UCSD-AML1 (cell line): Measurements from ENCODE around the gene CCDC70.
"Not testable (repeated sequence)": the region's sequence is repeated elsewhere in the genome, so short reads cannot be mapped to it uniquely, and the experiment has no call there.

ENCODE experiments used
- DNase-seq: peaks from one replicate; lab custom pipeline; 2025; ENCODE audit not compliant: unreplicated experiment; lab: John Stamatoyannopoulos, UW

Gene CCDC70

DNA sequence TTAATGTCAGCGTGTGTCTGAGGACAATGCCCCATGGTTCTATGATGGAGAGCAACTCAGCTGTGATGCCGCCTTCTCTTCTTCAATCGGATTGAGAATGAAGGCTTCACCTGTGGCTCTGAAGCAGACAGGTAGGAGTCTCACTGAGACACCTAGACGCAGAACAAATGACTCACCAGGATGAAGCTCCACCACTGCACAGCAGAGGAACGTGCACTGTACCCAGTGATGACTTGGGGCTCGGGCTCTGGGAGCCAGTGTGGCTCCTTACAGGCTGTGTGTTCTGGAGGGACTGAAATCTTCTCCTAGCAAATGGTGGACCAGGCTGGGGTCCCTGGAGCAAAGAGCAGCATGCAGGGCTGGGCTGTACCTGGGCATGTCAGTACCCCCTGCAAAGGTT lies 44.0 kb downstream of the CCDC70 start:
- DNase-seq, result no peak

DNA sequence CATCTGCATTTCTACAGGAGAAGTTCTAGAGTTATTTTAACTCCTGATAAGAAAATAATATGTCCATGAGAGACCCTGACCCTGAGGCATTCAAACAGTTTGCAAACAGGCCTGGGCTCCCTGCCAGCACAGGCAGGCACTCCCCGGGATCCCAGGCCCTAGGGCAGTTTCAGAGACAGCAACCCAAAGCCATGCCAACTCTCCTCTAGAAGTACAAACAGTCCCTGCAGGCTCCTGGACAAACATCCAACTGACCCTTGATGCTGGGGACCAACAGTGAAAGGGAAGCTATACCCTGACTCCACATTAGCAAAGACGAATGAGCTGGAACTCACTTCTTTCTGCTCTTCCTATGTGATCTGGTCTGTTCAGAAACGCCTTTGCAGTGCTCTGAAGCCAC lies 44.8 kb downstream of the CCDC70 start:
- DNase-seq, result no peak

- no peak for DNase-seq
Measured at GRCh38 chr13:51907040-51907732, 45.4 kb downstream of the CCDC70 start.

DNA sequence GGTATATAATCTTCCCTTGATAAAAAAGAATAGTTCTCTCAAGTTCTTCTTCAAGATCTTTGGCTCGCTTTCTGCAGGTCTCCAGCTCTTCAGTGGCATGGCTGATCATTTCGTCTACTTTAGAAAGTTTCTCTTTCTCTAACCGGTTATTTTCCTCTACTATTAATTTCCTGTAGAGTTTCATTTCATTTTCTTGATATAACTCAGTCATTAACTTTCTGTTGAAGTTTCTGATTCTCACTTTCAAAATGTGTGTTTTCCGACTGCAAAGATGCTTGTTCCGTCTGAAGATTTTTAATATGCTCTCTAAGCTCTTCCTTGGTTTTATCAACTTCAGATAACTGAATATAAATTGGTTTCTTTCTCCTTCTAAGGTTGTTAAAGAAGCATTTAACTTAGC lies 47.5 kb downstream of the CCDC70 start:
- DNase-seq, result not testable (repeated sequence)

- DNase-seq, result no peak
Measured at GRCh38 chr13:51910508-51910907, 48.7 kb downstream of the CCDC70 start.

DNA sequence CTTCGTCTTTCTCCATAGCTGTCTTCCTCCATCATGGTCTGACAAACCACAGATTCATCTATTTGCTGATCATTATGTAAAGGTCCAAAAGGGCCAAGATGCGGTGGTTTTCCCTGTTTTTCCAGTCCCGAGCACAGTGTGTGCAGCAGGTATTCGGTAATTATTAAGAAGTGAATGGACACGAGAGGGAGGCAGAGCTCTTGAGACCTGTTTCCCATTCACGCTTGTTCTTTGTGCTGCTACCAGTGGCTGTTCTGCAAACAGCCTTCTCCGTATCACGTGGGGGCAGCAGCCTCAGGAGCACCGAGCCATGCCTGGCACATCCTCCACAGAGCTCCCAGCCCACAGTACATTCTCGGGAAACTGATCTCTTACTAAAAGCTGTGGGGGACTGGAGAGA lies 50.3 kb downstream of the CCDC70 start:
- no peak for DNase-seq

DNA sequence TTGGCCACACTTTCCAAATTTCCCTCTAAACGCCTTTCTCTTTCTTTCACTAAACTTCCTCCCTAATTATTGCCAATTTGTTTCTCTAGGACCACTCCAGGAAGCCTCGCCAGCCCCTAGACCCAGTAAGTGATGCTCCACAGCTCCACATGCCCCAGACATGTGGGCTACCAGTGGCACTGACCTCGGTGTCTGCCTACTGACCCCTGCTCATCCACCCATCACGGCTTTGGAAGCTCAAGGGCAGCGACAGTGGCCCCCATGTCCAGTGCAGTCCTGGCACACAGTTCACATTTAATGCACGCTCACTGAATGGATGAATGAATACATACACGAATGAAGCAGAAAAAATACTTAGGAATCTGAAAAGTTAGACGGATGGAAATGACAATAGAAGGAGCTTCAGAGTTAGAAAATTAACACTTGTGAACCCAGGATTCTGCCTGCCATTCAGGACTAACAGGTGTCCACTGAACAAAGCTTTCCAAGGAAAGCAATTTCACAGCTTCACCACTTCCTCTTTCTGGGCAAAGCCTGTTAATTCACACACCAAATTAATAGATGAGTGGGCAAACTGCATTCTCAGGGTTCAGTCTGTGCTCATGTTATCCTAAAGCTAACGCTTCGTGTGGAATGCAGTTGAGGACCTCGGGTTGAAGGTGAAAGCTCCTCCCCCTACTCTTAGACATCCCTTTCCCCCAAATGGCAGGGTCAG lies 50.9 kb downstream of the CCDC70 start:
- DNase-seq, result no peak

DNA sequence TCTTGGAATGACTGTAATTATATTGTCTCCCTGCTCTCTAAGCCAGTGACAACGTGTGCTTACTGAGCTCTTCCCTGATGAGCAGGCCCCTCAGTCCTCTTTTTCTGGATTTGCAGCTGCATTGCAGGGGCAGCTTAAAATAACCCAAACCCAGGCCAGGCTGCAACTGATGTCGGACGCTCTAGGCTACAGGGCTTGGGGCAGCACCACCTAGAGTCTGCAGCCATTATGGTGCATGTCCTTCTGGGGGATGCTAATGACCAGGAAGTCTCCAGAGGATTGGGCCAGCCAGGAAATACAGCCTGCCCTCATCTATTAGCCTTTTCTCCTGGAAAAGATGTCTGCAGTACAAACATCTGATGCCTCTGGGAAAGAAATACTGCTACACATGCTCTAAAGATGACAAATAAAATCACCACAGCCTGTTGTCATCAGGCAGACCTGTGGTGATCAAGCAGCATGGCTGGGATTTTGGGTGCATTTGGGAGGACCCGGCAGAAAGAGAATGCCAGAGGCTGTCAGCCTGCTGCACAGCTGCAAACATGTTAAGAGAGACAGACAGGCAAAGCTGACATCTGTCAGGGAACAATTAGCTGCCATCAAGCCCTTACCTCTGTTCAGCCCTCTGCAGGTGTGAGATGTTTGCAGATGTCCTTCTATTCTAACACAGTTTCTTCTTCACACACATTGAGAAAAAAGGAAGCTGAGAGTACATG lies 51.8 kb downstream of the CCDC70 start:
- no peak for DNase-seq

- no peak for DNase-seq
Measured at GRCh38 chr13:51914137-51914493, 52.3 kb downstream of the CCDC70 start.
